Head of caudate nucleus (tissue), 42 donors: ENCODE data around the gene C5.
A peak's percentile ranks its signal among the peaks of the same experiment; 100 is the strongest.

Source experiments
- DNase-seq, 42 donors: peaks; one replicate each; pipeline versions ENCODE4 v3.0.0 to v3.0.0-alpha.2; 2020 to 2021; ENCODE audit warnings: mixed read lengths in 7 of 42
- intact Hi-C: fragments of 100-400 bp; cut with DNase I; formaldehyde crosslinking; loops from one replicate; pipeline ENCODE4 v1.15.0; 2022

Gene C5

GRCh38 chr9:120933310-120934055 is 116.6 kb downstream of the C5 start:
- no peak for DNase-seq
- intact Hi-C loops, result no loop called here

- peak in 3 of 42 donors; percentile 4 to 16 (median 9) for DNase-seq
- intact Hi-C loops, result no loop called here
Measured at GRCh38 chr9:120932086-120932823, 117.8 kb downstream of the C5 start.

GRCh38 chr9:120931231-120932085 is 118.6 kb downstream of the C5 start:
- intact Hi-C loops, result no loop called here
- peak in 4 of 42 donors; percentile 7 to 36 (median 26) for DNase-seq

GRCh38 chr9:120929229-120929791 is 120.8 kb downstream of the C5 start:
- peak in 8 of 42 donors; percentile 19 to 58 (median 36) for DNase-seq
- intact Hi-C loops, result no loop called here

GRCh38 chr9:120928483-120929228 is 121.4 kb downstream of the C5 start:
- intact Hi-C loops, result no loop called here
- peak in 41 of 42 donors; percentile 33 to 86 (median 74) for DNase-seq

- peak in 18 of 42 donors; percentile 22 to 62 (median 51) for DNase-seq
- intact Hi-C loops, result no loop called here
Measured at GRCh38 chr9:120928015-120928482, 122.0 kb downstream of the C5 start.

- intact Hi-C loops, result no loop called here
- DNase-seq, result peak in 1 of 42 donors; percentile 22
Measured at GRCh38 chr9:120927269-120928014, 122.6 kb downstream of the C5 start.

- intact Hi-C loops, result no loop called here
Measured at GRCh38 chr9:120926397-120926928, 123.6 kb downstream of the C5 start, which contains the start of gene TRAF1. TRAF1 (minus strand) TSS chr9:120926796; CDS start chr9:120926075, 721 bp downstream.

GRCh38 chr9:120925535-120926396 is 124.3 kb downstream of the C5 start:
- DNase-seq, result peak in 1 of 42 donors; percentile 6
- intact Hi-C loops, result no loop called here

More at GRCh38 chr9:120926397-120926928, 123.6 kb downstream of the C5 start, which contains the start of gene TRAF1:
- DNase-seq, result peak in 1 of 42 donors; percentile 6

- intact Hi-C loops, result no loop called here
- DNase-seq, result peak in 1 of 42 donors; percentile 7
Measured at GRCh38 chr9:120924698-120925534, 125.2 kb downstream of the C5 start.

GRCh38 chr9:120923620-120924328 is 126.3 kb downstream of the C5 start:
- intact Hi-C loops, result no loop called here
- DNase-seq, result no peak

GRCh38 chr9:120922404-120923195 is 127.5 kb downstream of the C5 start:
- intact Hi-C loops, result no loop called here

GRCh38 chr9:120921661-120922181 is 128.4 kb downstream of the C5 start:
- no peak for DNase-seq
- intact Hi-C loops, result no loop called here

More at GRCh38 chr9:120922404-120923195, 127.5 kb downstream of the C5 start:
- no peak for DNase-seq

- no peak for DNase-seq
- intact Hi-C loops, result no loop called here
Measured at GRCh38 chr9:120920806-120921178, 129.3 kb downstream of the C5 start.
